Measurements from ENCODE around the gene METRNL. TPM values are rescaled to one million over a fixed set of nuclear protein-coding genes. Genes with fewer than 3 reads are reported as not detected.
"Not testable (repeated sequence)": the region's sequence is repeated elsewhere in the genome, so short reads cannot be mapped to it uniquely, and the experiment has no call there.

The METRNL gene
- total RNA-seq, 1 donor from 2014 or later = 152 TPM

DNA sequence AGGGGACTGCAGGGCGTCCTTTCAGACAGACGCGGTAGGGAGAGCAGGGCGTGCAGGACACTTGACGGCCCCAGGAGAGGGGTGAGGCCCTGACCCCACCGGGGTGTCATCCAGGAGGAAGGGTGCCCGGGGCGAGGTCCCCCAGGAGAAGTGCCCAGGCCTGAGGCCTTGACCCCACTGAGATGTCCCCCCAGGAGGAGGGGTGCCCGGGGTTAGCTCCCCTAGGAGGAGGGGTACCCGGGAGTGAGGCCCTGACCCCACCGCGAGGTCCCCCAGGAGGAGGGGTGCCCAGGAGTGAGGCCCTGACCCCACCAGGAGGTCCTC, 27.2 kb upstream of the METRNL start:
- no peak for ATAC-seq

DNA sequence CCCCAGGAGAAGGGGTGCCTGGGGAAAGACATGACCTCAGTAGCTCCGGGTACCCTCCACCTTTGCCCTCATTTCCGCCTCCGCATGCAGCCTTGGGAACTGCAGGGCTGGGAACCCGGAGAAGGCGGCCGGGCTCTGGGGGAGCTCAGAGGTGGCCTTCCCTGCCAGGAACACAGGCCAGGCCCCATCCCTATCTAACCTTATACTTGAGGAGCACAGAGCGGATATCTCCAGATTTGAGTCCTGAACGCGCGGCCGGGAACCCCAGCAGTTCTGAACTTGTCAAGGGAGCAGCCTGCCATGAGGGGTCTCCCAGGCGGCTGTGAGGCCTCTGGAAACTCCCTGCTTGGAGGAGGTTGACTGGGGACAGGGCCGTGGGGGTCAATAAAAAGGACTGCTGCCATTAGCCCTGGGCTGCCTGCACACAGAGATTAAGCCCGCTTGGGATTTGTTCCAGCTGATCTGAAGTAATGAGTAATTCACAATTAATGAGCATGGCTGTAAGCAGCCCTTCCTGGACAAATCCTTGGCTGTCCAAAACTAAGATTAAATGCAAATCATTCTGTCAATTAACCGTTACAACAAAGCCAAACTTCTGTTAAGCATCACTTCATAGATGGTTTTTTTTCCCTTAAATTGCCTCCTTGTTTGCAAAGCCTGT, 26.3 kb upstream of the METRNL start:
- no peak for ATAC-seq

DNA sequence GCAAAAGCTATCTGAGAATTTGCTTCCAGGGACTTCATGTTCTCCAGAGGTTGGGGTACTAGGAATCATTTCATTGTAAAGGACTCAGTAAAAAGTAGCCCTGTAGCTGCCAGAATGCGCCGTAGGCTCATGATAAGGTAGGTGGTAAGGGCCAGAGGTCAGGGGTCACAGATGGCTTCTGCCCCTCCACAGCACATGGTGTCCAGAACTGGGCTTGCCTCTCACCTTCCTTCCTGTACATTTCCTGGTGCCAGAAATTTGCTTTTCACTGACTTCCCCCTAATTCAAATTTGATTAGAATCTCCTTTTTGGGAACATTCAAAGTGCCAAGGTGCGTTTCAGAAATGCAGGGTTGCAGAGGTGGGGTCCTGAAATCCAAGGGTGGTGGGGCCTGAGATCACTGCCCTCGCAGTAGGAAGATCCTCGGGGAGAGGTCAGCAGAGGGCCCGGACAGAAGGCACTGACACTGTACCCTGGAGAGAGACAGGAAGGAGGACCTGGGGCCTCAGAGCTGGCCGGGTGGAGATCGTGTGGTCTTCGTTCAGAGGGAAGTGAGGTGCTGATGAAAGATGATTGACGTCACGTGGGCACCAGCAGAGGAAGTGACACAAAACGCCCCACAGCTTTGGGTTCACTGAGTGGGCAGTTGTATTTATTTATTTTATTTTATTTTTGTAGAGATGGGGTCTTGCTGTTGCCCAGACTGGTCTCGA, 25.5 kb upstream of the METRNL start:
- ATAC-seq = no peak

DNA sequence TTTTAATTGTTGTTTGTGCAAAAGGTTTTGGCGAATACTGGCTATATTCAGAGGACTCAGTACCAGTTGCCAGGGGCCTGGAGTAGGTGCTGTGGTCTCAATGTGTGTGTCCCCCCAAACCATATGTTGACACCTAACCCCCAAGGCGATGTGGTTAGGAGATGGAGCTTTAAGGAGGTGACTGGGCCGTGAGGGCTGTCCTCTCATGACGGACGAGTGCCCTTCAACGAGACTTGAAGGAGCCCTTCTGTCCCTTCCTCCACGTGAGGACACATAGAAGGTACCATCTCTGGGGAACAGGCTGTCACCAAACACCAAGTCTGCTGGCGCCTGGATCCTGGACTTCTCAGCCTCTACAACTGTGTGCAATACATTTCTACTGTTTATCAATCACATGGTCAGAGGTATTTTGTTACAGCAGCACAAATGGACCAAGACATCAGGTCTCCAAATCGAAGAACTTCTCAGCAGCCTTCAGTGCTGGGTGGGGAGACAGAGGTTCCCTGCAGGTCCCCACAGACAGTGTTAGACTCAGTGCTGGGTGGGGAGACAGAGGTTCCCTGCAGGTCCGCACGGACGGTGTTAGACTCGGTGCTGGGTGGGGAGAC, 24.8 kb upstream of the METRNL start:
- no peak for ATAC-seq

DNA sequence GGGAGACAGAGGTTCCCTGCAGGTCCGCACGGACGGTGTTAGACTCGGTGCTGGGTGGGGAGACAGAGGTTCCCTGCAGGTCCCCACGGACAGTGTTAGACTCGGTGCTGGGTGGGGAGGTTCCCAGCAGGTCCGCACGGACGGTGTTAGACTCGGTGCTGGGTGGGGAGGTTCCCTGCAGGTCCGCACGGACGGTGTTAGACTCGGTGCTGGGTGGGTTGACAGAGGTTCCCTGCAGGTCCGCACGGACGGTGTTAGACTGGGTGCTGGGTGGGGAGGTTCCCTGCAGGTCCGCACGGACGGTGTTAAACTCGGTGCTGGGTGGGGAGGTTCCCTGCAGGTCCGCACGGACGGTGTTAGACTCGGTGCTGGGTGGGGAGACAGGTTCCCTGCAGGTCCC, 24.2 kb upstream of the METRNL start:
- ATAC-seq = not testable (repeated sequence)

DNA sequence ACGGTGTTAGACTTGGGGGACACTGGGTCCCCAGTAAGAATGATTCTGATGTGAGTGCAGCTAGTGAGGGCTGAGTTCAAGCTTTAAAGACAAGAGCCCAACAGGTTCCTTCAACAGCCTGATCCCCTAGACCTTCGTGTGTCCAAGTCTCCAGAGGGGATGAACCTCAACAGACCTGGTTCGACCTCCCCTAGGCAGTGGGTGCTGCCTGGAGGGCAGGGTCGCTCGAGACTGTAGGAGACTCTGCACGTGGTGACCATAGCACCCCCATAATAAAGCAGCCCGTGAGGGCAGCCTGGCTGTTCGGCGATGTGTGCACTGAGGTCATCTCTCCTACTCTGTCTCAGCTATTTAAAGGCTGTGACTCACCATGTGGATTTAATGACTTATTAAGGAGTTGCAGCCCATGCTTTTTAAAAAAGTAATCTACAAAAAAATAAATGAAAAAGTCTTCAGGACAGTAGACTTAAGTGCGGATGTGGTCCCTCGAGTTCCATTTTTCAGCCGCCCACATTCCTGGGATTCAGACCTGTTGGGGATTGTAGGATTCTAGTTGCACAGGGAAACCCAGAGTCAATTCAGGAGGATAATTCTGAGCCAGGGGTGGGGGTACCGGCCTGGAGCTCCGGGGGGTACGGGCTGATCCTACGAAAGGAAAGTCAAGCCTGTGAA, 23.4 kb upstream of the METRNL start:
- no peak for ATAC-seq

DNA sequence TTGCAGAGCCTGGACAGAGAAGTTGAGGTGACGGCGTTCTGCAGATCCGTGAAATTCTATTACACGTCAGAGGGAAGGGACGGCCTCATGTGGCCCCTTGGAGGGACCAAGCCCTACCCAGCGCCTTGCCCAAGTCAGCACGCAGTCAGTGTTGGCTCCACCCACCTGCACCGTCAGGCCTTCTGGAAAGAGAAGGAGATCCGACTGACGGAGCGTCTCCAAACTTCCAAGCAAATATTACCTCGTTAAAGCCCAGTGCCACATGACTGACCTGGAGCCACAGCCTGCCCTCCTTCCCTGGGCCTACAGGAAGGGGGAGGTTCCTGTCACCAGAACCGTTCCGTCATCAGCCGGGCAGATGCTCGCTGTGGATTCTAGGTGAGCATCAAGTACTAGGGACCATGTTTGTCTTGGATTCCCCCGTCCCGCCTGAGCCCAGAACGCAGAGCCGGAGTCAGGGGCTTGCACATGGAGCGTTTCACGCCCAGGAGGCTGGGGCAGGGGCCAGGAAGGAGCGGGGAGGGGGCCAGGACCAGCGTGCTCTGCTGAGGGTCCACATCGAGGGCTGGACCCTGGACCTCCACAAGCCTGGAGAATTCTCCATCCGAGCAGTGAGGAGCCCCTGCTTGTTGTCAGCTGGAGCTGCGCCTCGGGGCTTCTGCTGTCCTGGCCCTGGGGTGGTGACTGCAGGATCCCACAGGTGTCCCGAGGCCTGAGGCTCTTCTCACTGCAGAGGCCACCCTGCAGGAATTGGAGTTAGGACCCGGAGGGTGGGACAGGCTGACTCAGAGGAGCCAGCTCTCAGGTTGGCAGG, 22.6 kb upstream of the METRNL start:
- peak; percentile 1 for ATAC-seq

DNA sequence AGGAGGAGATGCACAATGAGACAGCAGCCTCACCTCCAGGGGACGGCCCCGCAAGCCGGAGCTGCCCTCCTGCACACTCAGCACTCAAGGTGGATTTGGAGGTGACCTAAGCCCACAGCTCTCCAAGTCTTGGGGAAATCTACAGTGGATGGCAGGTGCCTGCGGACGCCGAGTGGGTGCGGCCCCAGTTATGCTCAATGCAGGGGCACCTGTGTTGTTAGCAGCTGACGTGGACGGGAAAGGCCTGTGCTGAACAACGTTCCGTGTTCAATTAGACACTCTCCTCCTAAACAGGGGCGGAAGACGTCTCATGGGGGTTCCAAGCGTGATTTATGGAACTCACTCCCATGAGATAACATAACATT, 22.0 kb upstream of the METRNL start:
- peak; percentile 6 for ATAC-seq

DNA sequence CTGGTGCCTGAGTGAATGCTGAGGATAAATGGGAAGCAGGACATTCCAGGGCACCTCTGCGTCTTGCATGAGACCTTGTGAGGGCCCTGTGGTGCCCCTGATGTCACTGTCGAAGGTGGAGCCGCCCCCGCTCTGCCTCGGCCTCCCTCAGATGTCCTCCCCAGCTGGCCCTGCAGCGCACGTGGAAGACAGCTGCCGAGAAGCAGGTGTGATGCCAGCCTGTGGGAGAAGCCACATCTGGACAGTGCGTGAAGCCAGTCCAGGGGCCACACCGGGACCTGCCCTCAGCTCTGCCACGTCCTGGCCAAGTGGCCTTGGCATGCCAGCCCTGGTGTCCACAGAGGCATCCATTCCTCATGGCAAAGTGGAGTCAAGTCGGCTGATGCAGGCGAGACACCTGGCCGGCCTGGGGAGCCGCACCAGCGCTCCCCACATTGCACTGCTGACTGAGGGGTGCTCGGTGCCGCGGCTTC, 21.6 kb upstream of the METRNL start:
- no peak for ATAC-seq

DNA sequence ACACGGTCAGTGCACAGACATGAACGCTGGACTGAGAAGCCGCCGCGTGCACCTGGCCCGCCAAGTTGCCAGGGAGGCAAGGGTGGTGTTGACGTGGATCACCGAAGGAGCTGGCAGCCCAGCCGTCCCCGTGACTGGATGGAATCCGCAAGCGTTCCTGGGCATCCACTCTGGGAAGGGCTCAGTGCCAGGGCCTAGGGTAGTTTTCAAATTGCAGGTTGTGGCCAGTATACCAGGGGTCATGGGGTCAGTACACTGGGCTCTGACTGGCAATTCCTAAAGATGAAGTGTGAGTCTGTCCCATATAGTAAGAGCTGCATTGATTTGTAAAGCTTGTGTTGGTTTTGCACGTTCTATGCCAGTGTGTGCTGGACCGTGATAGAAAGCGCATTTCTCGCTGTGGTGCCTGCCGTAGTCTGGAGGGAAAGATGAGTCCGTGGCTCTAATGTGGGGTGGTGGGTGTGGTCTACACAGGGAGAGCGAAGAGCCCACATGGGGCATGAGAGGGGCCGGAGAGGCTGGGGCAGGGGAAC, 21.1 kb upstream of the METRNL start:
- no peak for ATAC-seq

DNA sequence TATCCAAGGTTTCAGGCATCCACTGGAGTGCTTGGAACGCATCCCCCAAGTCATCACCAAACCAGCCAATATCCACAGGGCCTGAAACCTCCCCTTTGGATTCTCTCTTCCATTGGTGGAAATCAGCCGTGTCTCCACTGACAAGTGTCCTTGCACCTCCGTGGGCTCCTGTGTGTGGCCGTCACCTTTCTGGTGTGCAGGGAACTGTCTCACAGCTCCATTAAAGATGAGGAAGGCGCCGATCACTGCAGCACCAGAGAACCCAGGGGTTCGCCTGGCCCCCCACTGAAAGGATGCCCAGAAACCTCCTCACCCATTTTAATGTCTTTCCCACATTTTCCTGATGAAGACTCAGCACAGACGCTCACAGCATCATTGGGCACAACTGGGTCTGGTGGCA, 17.8 kb upstream of the METRNL start:
- ATAC-seq = no peak

DNA sequence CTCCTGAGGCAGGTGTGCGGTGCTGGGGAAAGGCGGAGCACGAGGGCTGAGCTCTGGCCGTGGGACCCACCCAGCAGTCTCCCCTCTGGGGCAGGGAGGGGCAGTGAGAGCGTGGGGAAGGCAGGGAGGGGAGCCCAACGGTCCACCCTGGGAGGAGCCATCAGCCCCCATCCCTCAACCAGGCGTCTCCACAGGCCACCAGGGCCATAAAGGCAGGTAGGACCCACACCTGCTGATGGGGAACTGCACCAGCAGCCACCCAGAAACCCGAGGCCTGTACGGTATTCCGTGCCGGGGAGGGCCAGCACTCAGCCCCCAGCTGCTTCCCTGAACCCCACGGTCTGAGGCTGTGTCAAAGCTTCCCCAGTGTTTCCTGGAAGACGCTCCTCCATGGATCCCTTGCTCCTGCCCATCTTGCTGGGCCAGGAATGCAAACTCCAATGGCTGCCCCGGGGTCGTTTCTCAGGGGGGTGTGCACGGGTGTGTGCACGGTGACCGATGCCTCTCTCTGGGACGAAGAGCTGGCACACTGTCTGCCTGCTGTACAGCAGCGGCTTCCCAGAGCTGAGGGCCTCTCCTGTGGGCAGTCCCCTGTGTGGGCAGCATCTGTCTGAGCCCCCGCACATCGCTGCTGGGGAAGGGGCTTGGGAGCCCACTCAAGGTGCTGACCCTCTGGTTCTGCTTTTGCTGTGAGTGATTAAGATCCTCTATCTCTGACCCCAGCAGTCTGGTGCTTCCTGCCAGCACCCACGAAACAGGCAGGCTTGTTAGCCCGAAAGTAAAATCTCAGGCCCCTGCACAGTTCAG, 17.2 kb upstream of the METRNL start:
- no peak for ATAC-seq

DNA sequence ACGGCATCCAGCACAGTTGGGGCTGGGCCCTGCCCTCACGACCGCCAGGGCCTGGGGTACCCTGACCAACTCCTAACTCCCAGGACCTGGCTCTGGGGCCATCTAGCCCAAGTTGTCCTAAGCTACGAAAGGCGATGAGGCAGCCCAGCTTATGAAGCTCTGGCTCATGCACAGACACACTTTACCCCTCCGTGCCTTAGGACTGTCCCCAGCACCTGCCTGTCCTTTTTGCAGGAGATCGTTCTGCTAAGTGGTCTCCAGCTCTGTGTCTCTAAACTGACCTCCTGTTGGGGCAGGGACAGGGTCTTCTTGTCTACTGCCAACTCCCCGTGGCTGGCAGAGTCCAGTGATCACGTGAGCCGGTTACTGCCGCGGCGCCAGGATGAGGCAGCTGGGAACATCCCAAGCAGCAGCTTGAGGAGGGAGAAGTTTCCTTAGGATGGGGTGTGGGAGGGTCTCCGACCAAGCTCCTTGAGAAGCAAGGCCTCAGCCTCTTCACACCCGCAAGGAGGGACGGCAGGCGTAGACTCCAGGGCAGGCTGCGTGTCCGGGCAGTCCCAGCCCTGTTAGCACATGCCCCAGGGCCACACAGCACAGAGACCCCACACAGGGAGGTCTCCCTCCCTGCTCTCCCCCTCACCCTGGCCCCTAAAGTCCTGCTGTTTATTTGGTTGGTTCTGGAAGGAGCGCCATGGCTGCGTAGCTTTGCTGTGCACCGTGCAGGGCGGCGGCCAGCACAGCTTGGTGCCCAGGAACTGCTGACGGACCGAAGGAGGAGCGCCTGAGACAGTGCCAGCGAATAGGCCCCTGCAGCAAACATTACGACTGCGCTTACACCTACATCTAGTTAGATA, 16.4 kb upstream of the METRNL start:
- peak; percentile 58 for ATAC-seq

DNA sequence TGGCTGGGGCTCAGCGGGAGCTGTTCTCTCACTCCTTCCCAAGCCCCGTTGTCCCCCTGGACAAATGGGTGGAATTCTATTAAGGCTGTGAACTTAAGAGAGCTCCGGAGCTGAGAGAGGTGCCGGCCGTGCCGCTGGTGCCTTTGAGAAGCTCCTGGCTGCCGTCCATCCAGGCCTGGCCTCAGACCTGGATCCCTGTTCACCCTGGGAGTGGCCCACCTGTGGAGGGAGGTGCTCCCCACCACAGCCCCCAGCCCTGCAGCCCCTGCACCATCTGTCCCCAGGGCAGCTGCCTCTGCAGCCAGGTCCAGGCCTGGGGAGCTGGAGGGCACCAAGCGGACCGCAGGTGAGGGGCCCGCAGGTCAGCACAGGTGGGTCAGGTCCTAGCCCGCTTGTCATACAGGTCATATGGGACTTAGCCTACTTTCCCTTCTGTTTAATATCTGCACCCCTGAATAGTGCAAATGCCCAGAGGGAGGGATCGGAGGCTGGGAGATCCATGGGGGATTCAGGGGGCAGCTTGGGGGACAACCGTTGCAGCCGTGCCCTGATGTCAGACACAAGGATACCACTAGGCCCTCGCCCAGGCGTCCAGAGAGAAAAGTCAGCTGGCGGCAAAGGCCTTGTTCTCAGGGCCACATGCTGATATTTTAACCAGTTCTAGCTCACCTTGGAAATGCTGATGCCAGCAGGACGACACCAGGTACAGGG, 15.2 kb upstream of the METRNL start:
- ATAC-seq = peak; percentile 13

DNA sequence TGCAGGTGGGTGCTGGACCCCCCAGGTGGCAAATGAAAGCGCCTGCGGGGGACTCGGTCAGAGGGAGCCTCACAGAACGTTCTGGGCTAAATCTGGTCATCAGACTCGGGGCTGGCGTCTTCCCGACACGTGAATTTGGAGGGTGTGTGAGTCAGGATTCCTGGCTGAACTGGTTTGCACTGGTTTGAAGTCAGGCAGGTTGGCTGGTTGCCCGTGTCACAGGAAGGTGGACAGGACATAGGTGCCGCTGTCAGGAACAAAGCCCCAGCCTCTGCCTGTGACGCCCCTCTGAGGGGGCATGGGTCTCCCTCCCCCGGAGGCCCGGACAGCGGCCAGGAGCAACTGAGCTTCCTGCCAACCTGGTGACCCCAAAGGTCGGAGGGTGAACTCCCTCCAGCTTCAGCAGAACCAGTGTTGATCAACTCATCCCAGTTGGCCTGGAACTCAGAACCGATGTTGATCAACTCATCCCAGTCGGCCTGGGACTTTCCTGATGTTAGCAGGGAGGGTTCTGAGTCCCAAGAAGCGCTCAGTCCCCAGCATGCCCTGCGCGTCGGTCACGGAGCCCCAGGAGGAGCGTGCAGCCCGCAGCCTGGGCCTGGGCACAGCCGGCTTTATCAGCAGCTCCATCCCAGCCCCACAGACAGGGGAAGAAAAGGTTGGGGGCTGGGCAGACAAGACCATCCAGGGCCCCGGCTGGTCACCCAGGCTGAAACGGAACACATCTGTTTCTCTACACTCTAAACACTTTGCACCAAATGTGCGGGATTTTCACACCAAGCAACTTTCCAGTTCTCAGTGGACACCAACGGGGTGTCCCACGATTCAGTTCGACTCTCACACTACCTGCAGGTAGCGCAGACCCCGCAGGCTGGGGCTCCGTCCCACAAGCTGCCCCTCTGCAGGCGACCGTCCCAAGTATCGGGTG, 14.4 kb upstream of the METRNL start:
- ATAC-seq = peak; percentile 74

DNA sequence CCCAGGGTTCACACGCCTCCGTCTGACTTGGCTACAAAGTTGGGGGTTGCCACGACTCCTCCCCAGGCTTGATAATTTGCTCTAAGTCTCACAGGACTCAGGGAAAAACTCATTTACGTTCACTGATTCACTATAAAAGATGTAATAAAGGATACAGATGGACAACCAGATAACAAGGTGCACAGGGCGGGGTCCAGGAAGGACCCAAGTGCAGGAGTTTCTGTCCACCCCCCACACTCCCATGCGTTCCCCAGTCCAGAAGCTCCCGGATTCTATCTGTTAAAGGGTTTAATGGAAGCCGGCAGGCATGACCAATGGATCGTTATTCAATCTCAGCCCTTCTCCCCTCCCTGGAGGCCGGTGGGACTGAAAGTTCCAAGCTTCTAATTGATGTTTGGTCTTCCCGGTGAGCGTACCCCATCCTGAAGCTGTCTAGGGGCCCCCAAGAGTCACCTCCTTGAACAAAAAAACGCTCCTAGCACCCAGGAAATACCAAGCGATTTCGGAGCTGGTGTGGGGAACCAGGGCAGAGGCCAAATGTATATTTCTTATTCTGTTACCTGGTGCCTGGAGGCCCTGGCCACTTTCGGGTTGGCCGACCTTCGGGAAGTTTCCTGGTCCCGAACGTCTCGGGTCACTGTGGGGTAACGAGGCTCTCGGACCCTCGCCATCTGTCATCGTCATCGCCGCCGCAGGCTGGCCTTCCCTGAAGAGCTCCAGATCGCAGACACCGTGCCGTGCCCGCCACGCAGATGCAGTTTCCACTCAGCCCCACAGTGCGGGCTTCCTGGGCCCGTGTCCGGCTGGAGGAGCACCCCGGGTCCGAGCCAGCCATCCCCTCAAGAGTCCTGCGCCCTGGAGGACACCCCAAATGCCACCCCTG, 13.5 kb upstream of the METRNL start:
- no peak for ATAC-seq

DNA sequence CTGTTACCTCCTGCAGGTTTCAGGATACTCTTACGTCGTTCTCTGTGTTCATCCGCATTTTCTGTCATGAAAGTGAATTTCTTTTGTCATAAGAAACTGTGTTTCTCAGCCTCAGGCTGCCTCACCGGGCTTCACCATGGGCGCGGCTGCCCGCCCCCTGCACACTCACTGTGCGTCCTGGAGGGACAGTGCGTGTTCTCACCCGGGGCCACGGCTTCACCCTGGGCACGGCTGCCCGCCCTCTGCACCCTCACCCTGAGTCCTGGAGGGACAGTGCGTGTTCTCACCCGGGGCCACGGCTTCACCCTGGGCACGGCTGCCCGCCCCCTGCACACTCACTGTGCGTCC, 12.9 kb upstream of the METRNL start:
- ATAC-seq = not testable (repeated sequence)
